GM12878 (cell line): ENCODE results near the gene BMPR1B. TPM values are rescaled to one million over a fixed set of nuclear protein-coding genes. Genes with fewer than 3 reads are reported as not detected.

Source experiments
- ATAC-seq: fragments of 200-7000 bp; cut with Tn5 transposase; 3 replicates; pipeline ENCODE4 v1.9.1; 2020; ENCODE audit warnings: mild to moderate bottlenecking, moderate library complexity
- BruUV-seq: library from RNA; stranded (reverse); fragments of 400-500 nt; replicated peaks from 2 replicates; lab custom pipeline; 2021; lab: Mats Ljungman, UMichigan
- CTCF ChIA-PET: fragments of 300-600 bp; sonication (Branson Sonifier 250); formaldehyde crosslinking; extraction: SDS; loops from one replicate; lab custom pipeline; 2021; ENCODE audit warnings: inconsistent platforms; lab: Yijun Ruan, JAX
- POLR2A ChIA-PET: fragments of 350-600 bp; formaldehyde crosslinking; extraction: SDS; loops from one replicate; lab custom pipeline; 2021; ENCODE audit warnings: inconsistent platforms; lab: Charles Lee
- RAD21 ChIA-PET: fragments of 300-600 bp; sonication (Branson Sonifier 250); formaldehyde crosslinking; loops from one replicate; lab custom pipeline; 2023; ENCODE audit warnings: antibody characterized with exemption; ENCODE audit not compliant: unreplicated experiment; lab: Charles Lee
- SMC1A ChIA-PET: fragments of 300-600 bp; sonication (Branson Sonifier 250); formaldehyde crosslinking; loops from one replicate; lab custom pipeline; 2023; ENCODE audit not compliant: unreplicated experiment, uncharacterized antibody; lab: Charles Lee
- DNase-seq: peaks from one replicate; pipeline ENCODE4 v3.0.0-alpha.2; 2011; ENCODE audit warnings: low read depth, low spot score
- FAIRE-seq: peaks from 3 replicates; lab custom pipeline; 2011; peaks lifted over from hg19 to GRCh38; lab: Jason Lieb, UNC
- H2AFZ ChIP-seq: 2 replicates; pipeline ENCODE4 v1.6.0; 2011; ENCODE audit warnings: low read depth, low read length, control low read depth; ENCODE audit not compliant: control insufficient read depth
- H3K27ac ChIP-seq: 2 replicates; pipeline ENCODE4 v1.5.1; 2011; ENCODE audit warnings: control low read depth; ENCODE audit not compliant: control insufficient read depth, insufficient read depth
- H3K27me3 ChIP-seq, 2 experiments: replicated peaks in 1 of 2; 2 replicates each; pipeline versions ENCODE4 v1.6.0 to v1.6.1; 2011; ENCODE audit warnings: low read length in 1 of 2; ENCODE audit not compliant: control insufficient read depth in 2 of 2, insufficient read depth in 2 of 2
- H3K36me3 ChIP-seq, 2 experiments: 2 replicates each; pipeline ENCODE4 v1.5.1; 2011; ENCODE audit warnings: low read length in 1 of 2; ENCODE audit not compliant: control insufficient read depth in 2 of 2, insufficient read depth in 2 of 2
- H3K4me1 ChIP-seq: 2 replicates; pipeline ENCODE4 v1.6.1; 2011; ENCODE audit warnings: mild to moderate bottlenecking, low read length, moderate library complexity, mixed read lengths; ENCODE audit not compliant: control insufficient read depth, insufficient read depth
- H3K4me2 ChIP-seq: 2 replicates; pipeline ENCODE4 v1.6.0; 2011; ENCODE audit warnings: control low read depth; ENCODE audit not compliant: control insufficient read depth, insufficient read depth
- H3K4me3 ChIP-seq: fragments of 200-600 bp; sonication (generic); 2 replicates; pipeline ENCODE4 v1.5.1; 2016
- H3K79me2 ChIP-seq: 2 replicates; pipeline ENCODE4 v1.6.0; 2011; ENCODE audit warnings: low read length; ENCODE audit not compliant: control insufficient read depth, insufficient read depth
- H3K9ac ChIP-seq: 2 replicates; pipeline ENCODE4 v1.8.0; 2011; ENCODE audit warnings: low read length, control low read depth, mixed read lengths; ENCODE audit not compliant: control insufficient read depth, insufficient read depth
- H3K9me3 ChIP-seq: replicated peaks from 3 replicates; pipeline ENCODE4 v1.5.1; 2011; ENCODE audit warnings: mild to moderate bottlenecking, low read length; ENCODE audit not compliant: control insufficient read depth, insufficient read depth
- H4K20me1 ChIP-seq: 2 replicates; pipeline ENCODE4 v1.6.0; 2011; ENCODE audit not compliant: control insufficient read depth, insufficient read depth
- KLF5 ChIP-seq: fragments of 450-650 bp; IDR thresholded peaks from 2 replicates; pipeline ENCODE4 v1.6.1; 2014; ENCODE audit warnings: mild to moderate bottlenecking; ENCODE audit not compliant: partially characterized antibody
- NFIC ChIP-seq: IDR thresholded peaks from 2 replicates; pipeline ENCODE4 v1.6.1; 2012; ENCODE audit warnings: low read depth, mild to moderate bottlenecking, inconsistent platforms, low read length, moderate library complexity
- NFXL1 ChIP-seq: fragments of 450-650 bp; IDR thresholded peaks from 2 replicates; pipeline ENCODE4 v1.6.1; 2017; ENCODE audit warnings: antibody characterized with exemption, mild to moderate bottlenecking, borderline replicate concordance
- NR2F1 ChIP-seq: fragments of 450-650 bp; conservative IDR thresholded peaks from 2 replicates; pipeline ENCODE4 v1.6.1; 2017; ENCODE audit warnings: mild to moderate bottlenecking
- POLR2AphosphoS2 ChIP-seq: IDR thresholded peaks from 2 replicates; pipeline ENCODE4 v1.6.1; 2011; ENCODE audit warnings: low read depth, mild to moderate bottlenecking, low read length, improper control_type of control experiment, moderate library complexity
- TARDBP ChIP-seq: IDR thresholded peaks from 2 replicates; pipeline ENCODE4 v1.6.1; 2016; ENCODE audit warnings: borderline replicate concordance
- ZNF207 ChIP-seq: fragments of 450-650 bp; IDR thresholded peaks from 2 replicates; pipeline ENCODE4 v1.6.1; 2014; ENCODE audit warnings: antibody characterized with exemption, mild to moderate bottlenecking, borderline replicate concordance
- ZZZ3 ChIP-seq: IDR thresholded peaks from 2 replicates; pipeline ENCODE4 v1.6.1; 2011; ENCODE audit warnings: low read depth; ENCODE audit not compliant: control insufficient read depth, insufficient read length
- WGBS: methylation state at CpG from one replicate; pipeline ENCODE4 v1.1.6; 2016; ENCODE audit warnings: low lambda C conversion rate; ENCODE audit not compliant: insufficient replicate concordance, insufficient coverage; ENCODE audit errors: missing lambda C conversion rate; 5-methylcytosine and 5-hydroxymethylcytosine counted together
- in situ Hi-C: fragments of 300-500 bp; cut with MboI; formaldehyde crosslinking; loops from 9 replicates; pipeline ENCODE4 v1.14.3; 2018; ENCODE audit warnings: mixed read lengths
- intact Hi-C: fragments of 100-400 bp; cut with micrococcal nuclease; formaldehyde crosslinking; loops from one replicate; pipeline ENCODE4 v1.14.2; 2022; ENCODE audit not compliant: unreplicated experiment
- polyA plus RNA-seq, 11 experiments: library from polyadenylated mRNA; depleted of rRNA in 4 of 11; unstranded in 6 of 11; stranded (reverse) in 5 of 11; fragments of >200 nt; fragmentation: Nextera tagmentation in 4 of 11; fragmentation: Illumina TruSeq in 1 of 11; extraction: Ambion mirVana in 4 of 11; extraction: Trizol in 1 of 11; gene quantifications; 1 replicate in 1 of 11; 2 replicates in 10 of 11; pipeline versions ENCODE4 v1.2.1 to v1.2.3, GENCODE V29; 2011 to 2016; ENCODE audit warnings: inconsistent platforms in 2 of 11, missing spikeins in 2 of 11, low read depth in 1 of 11
- total RNA-seq, 4 experiments: library from RNA; depleted of rRNA in 3 of 4; stranded (reverse); fragments of >200 nt in 3 of 4; fragmentation: Illumina TruSeq in 1 of 4; extraction: Trizol in 1 of 4; gene quantifications; 2 replicates each; pipeline versions ENCODE4 v1.2.1 to v1.2.3, GENCODE V29; 2013 to 2021
- TF ChIP-seq, protein P1 (sequence below): fragments of 450-650 bp; formaldehyde crosslinking; IDR thresholded peaks from 2 replicates; pipeline ENCODE4 v1.4.0; 2022; ENCODE audit warnings: mild to moderate bottlenecking, moderate library complexity
- TF ChIP-seq, protein P2 (sequence below): fragments of 450-650 bp; IDR thresholded peaks from 2 replicates; pipeline ENCODE4 v1.6.1; 2017; ENCODE audit warnings: mild to moderate bottlenecking, low read depth, inconsistent platforms; ENCODE audit not compliant: poor library complexity, severe bottlenecking

The BMPR1B gene
- total and polyA plus RNA-seq, 10 of the 15 experiments (the other 5 are each of a cell fraction or from before 2014, with no cell fraction given): not detected

DNA sequence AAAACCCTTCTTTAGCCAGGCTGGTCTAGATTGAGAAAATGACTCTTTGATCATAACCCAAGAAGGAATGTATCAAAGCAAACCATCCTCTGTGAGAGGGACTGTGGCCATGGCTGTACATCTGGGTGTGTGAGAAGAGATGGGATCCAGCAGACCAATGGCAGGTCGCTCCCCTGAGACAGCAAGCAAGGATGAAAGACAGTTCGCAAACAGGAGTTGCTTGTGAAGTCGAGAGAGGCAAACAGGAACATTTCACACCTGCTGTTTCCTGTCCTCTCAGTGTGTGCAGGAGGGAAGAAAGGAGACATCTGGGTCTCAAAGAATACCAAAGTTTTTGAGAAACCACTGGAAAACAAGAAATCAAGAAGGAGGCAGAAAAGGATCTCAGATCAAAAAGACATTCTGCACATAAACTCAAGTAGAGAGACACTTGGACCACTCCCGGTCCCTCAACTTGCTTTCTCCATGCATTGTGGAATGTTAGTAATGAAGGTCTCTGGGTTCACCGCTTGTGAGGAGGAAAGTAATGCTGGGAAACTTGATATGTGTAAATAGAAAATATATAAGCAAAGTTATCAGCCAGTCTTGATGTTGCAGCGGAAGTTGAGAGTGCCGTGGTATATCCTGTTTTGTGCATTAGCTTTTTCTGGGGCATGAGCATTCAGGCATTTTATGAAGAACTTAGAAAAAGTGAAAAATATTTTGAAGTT, 327.5 kb downstream of the BMPR1B start:
- CTCF ChIA-PET: no interaction called here
- 12% methylated on average over 7 of the region's 7 CpGs for WGBS
- Histone ChIP-seq H3K36me3 (no peaks in the 10 kb centered on the region), H3K9me3 (no peaks in the 10 kb centered on the region), H3K4me3 (no peak overlapping the region), H3K4me2 (no peak overlapping the region), H3K27me3 (no peaks in the 10 kb centered on the region), H3K79me2 (no peaks in the 10 kb centered on the region), H3K27ac (no peak overlapping the region), H3K4me1 (no peaks in the 10 kb centered on the region), H3K9ac (no peak overlapping the region), H2AFZ (no peak overlapping the region), H4K20me1 (no peaks in the 10 kb centered on the region)
- POLR2A ChIA-PET: no interaction called here
- no TSS peak for BruUV-seq
- DNase-seq (no peak), FAIRE-seq (no peak), ATAC-seq (no peak)
- SMC1A ChIA-PET: no interaction called here
- in situ Hi-C loops (no loop called here), intact Hi-C loops (no loop called here)
- RAD21 ChIA-PET: no interaction called here
- TF ChIP-seq NR2F1: no peak
- TF ChIP-seq NFXL1: no peak
- no peak for TF ChIP-seq NFIC
- no peak for TF ChIP-seq ZZZ3
- TF ChIP-seq ZNF207: no peak
- TF ChIP-seq, protein P1, sequence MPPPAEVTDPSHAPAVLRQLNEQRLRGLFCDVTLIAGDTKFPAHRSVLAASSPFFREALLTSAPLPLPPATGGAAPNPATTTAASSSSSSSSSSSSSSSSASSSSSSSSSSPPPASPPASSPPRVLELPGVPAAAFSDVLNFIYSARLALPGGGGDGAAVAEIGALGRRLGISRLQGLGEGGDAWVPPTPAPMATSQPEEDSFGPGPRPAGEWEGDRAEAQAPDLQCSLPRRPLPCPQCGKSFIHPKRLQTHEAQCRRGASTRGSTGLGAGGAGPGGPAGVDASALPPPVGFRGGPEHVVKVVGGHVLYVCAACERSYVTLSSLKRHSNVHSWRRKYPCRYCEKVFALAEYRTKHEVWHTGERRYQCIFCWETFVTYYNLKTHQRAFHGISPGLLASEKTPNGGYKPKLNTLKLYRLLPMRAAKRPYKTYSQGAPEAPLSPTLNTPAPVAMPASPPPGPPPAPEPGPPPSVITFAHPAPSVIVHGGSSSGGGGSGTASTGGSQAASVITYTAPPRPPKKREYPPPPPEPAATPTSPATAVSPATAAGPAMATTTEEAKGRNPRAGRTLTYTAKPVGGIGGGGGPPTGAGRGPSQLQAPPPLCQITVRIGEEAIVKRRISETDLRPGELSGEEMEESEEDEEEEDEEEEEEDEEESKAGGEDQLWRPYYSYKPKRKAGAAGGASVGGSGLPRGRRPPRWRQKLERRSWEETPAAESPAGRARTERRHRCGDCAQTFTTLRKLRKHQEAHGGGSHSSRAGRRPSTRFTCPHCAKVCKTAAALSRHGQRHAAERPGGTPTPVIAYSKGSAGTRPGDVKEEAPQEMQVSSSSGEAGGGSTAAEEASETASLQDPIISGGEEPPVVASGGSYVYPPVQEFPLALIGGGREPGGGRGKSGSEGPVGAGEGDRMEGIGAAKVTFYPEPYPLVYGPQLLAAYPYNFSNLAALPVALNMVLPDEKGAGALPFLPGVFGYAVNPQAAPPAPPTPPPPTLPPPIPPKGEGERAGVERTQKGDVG: no peak
- TF ChIP-seq, protein P2, sequence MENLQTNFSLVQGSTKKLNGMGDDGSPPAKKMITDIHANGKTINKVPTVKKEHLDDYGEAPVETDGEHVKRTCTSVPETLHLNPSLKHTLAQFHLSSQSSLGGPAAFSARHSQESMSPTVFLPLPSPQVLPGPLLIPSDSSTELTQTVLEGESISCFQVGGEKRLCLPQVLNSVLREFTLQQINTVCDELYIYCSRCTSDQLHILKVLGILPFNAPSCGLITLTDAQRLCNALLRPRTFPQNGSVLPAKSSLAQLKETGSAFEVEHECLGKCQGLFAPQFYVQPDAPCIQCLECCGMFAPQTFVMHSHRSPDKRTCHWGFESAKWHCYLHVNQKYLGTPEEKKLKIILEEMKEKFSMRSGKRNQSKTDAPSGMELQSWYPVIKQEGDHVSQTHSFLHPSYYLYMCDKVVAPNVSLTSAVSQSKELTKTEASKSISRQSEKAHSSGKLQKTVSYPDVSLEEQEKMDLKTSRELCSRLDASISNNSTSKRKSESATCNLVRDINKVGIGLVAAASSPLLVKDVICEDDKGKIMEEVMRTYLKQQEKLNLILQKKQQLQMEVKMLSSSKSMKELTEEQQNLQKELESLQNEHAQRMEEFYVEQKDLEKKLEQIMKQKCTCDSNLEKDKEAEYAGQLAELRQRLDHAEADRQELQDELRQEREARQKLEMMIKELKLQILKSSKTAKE: no peak
- TF ChIP-seq KLF5: no peak
- no peak for TF ChIP-seq TARDBP
- no peak for TF ChIP-seq POLR2AphosphoS2
